Karpas-422 (cell line): ENCODE results near the gene ITGAL. TPM values are rescaled to one million over a fixed set of nuclear protein-coding genes. Genes with fewer than 3 reads are reported as not detected.

Experiments used
- DNase-seq: peaks from one replicate; pipeline ENCODE4 v3.0.0-alpha.2; 2015
- H2AFZ ChIP-seq: fragments of 200-600 bp; sonication (generic); 2 replicates; pipeline ENCODE4 v1.6.1; 2014; ENCODE audit warnings: antibody characterized with exemption, low read length, mixed read lengths
- H3K27ac ChIP-seq: fragments of 200-600 bp; sonication (generic); 2 replicates; pipeline ENCODE4 v1.5.1; 2014; ENCODE audit warnings: mild to moderate bottlenecking, low read length, moderate library complexity
- H3K27me3 ChIP-seq: fragments of 200-600 bp; sonication (generic); 2 replicates; pipeline ENCODE4 v1.6.1; 2014; ENCODE audit warnings: low read length, mixed read lengths
- H3K36me3 ChIP-seq: fragments of 200-600 bp; sonication (generic); 2 replicates; pipeline ENCODE4 v1.6.1; 2014; ENCODE audit warnings: low read length, mixed read lengths; ENCODE audit not compliant: insufficient read depth
- H3K4me1 ChIP-seq: fragments of 200-600 bp; sonication (generic); 2 replicates; pipeline ENCODE4 v1.6.1; 2014; ENCODE audit warnings: mild to moderate bottlenecking, low read length, mixed read lengths
- H3K4me2 ChIP-seq: fragments of 200-600 bp; sonication (generic); 2 replicates; pipeline ENCODE4 v1.6.1; 2014; ENCODE audit warnings: low read length, low read depth, mild to moderate bottlenecking; ENCODE audit not compliant: poor library complexity, severe bottlenecking
- H3K4me3 ChIP-seq: fragments of 200-600 bp; sonication (generic); 2 replicates; pipeline ENCODE4 v1.5.1; 2014; ENCODE audit warnings: mild to moderate bottlenecking, antibody characterized with exemption, low read length, mixed read lengths
- H3K79me2 ChIP-seq: fragments of 200-600 bp; sonication (generic); 2 replicates; pipeline ENCODE4 v1.6.1; 2014; ENCODE audit warnings: mild to moderate bottlenecking, low read length, mixed read lengths
- H3K9ac ChIP-seq: fragments of 200-600 bp; sonication (generic); 2 replicates; pipeline ENCODE4 v1.6.0; 2014; ENCODE audit warnings: low read length
- H3K9me2 ChIP-seq: fragments of 200-600 bp; sonication (generic), shearing (Covaris generic); replicated peaks from 2 replicates; pipeline ENCODE4 v1.6.0; 2014; ENCODE audit warnings: mild to moderate bottlenecking, low read length, moderate library complexity; ENCODE audit not compliant: insufficient read depth
- H3K9me3 ChIP-seq: fragments of 300-700, 200-600 bp; sonication (generic); 2 replicates; pipeline ENCODE4 v1.6.1; 2014; ENCODE audit warnings: low read length, mixed read lengths
- H4K20me1 ChIP-seq: fragments of 200-600 bp; sonication (generic); 2 replicates; pipeline ENCODE4 v1.6.1; 2014; ENCODE audit warnings: mild to moderate bottlenecking, antibody characterized with exemption, low read length, low read depth; ENCODE audit not compliant: insufficient read depth
- total RNA-seq: library from RNA; depleted of rRNA; stranded (reverse); fragments of >200 nt; shearing (Covaris generic); gene quantifications from 2 replicates; pipeline ENCODE4 v1.2.3, GENCODE V29; 2014; ENCODE audit warnings: low replicate concordance; rRNA removed

The ITGAL gene
- 0.07 and 0.51 TPM in 2 replicates for total RNA-seq

- H3K79me2 ChIP-seq: no peaks in the 10 kb centered on the region
- H4K20me1 ChIP-seq: no peaks in the 10 kb centered on the region
- no peak within 1 kb of the TSS for H2AFZ ChIP-seq
- DNase-seq: peak; percentile 58
- H3K4me1 ChIP-seq: peaks cover 33% of the 10 kb centered on the region
- no peaks in the 10 kb centered on the region for H3K27me3 ChIP-seq
- H3K9ac ChIP-seq: no peak within 1 kb of the TSS
- H3K9me3 ChIP-seq: no peaks in the 10 kb centered on the region
- H3K4me3 ChIP-seq: no peak within 1 kb of the TSS
- H3K9me2 ChIP-seq: no peaks in the 10 kb centered on the region
- no peaks in the 10 kb centered on the region for H3K36me3 ChIP-seq
- peak within 1 kb of the TSS; percentile 60 for H3K4me2 ChIP-seq
- H3K27ac ChIP-seq: no peak within 1 kb of the TSS
These were observed at the start of gene ITGAL for GRCh38 chr16:30472328-30472942. Gene ITGAL (plus strand): TSS chr16:30472742. CDS start chr16:30472838, 96 bp downstream.

DNA sequence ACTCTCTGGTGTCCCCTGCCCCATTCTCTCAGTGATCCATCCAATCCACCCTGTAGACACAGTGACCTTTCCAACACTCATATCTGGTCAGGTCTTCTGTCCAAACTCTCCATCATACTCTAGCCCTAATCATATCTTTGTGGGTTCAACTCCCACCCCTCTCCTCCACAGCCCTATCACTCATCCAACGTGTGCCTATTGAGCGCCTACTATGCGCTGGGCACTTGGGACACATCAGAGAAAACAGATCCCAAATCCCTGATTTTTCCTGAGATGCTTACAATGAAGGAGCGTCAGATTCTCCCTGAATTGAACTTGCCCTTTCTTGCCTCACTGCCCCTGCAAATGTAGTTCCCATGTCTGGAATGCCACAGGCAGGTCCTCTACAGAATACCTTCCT is 44.5 kb upstream of the ITGAL start:
- peaks cover 19% of the 10 kb centered on the region for H3K4me1 ChIP-seq
- no peaks in the 10 kb centered on the region for H3K9me3 ChIP-seq
- no peaks in the 10 kb centered on the region for H3K27me3 ChIP-seq
- no peak overlapping the region for H3K4me3 ChIP-seq
- DNase-seq: no peak
- peaks cover 35% of the 10 kb centered on the region for H3K79me2 ChIP-seq
- no peak overlapping the region for H2AFZ ChIP-seq
- peak overlapping the region; percentile 83 for H3K4me2 ChIP-seq
- H4K20me1 ChIP-seq: 0 out of 2 replicates have a peak, but pooled peaks cover 3% of the 10 kb centered on the region
- peaks cover 23% of the 10 kb centered on the region for H3K36me3 ChIP-seq
- no peak overlapping the region for H3K27ac ChIP-seq
- H3K9ac ChIP-seq: no peak overlapping the region
- no peaks in the 10 kb centered on the region for H3K9me2 ChIP-seq

- Histone ChIP-seq H3K9me3 (no peaks in the 10 kb centered on the region), H3K27ac (peak overlapping the region; percentile 68), H3K9ac (peak overlapping the region; percentile 79), H3K4me3 (peak overlapping the region; percentile 81), H3K9me2 (no peaks in the 10 kb centered on the region), H2AFZ (no peak overlapping the region; the same call in 1 of the 2 replicates), H3K79me2 (peaks cover 32% of the 10 kb centered on the region), H3K36me3 (peaks cover 14% of the 10 kb centered on the region), H3K27me3 (no peaks in the 10 kb centered on the region), H4K20me1 (0 out of 2 replicates have a peak, but pooled peaks cover 3% of the 10 kb centered on the region), H3K4me2 (peak overlapping the region; percentile 83), H3K4me1 (peaks cover 19% of the 10 kb centered on the region)
- no peak for DNase-seq
These were observed 43.2 kb upstream of the ITGAL start for GRCh38 chr16:30429418-30429677.

- Histone ChIP-seq H3K4me1 (peaks cover 19% of the 10 kb centered on the region), H4K20me1 (0 out of 2 replicates have a peak, but pooled peaks cover 3% of the 10 kb centered on the region), H3K9ac (peak within 1 kb of the TSS; percentile 79), H3K36me3 (peaks cover 14% of the 10 kb centered on the region), H3K27ac (peak within 1 kb of the TSS; percentile 68), H2AFZ (peak within 1 kb of the TSS; percentile 96), H3K9me2 (no peaks in the 10 kb centered on the region), H3K4me3 (peak within 1 kb of the TSS; percentile 81), H3K27me3 (no peaks in the 10 kb centered on the region), H3K4me2 (peak within 1 kb of the TSS; percentile 83), H3K9me3 (no peaks in the 10 kb centered on the region), H3K79me2 (peaks cover 32% of the 10 kb centered on the region)
- peak; percentile 100 for DNase-seq
These were observed 42.7 kb upstream of the ITGAL start, which contains the start of gene DCTPP1 for GRCh38 chr16:30429678-30430427. Gene DCTPP1 (minus strand): TSS chr16:30430030. CDS start chr16:30429980, 50 bp downstream.

GRCh38 chr16:30430428-30430970 is 42.0 kb upstream of the ITGAL start:
- H3K27me3 ChIP-seq: no peaks in the 10 kb centered on the region
- H2AFZ ChIP-seq: peak overlapping the region; percentile 96
- peaks cover 32% of the 10 kb centered on the region for H3K79me2 ChIP-seq
- H3K9me3 ChIP-seq: no peaks in the 10 kb centered on the region
- H3K4me2 ChIP-seq: peak overlapping the region; percentile 55
- peak overlapping the region; percentile 49 for H3K9ac ChIP-seq
- DNase-seq: no peak
- H3K4me3 ChIP-seq: peak overlapping the region; percentile 53; the same call in 1 of the 2 replicates
- H4K20me1 ChIP-seq: 0 out of 2 replicates have a peak, but pooled peaks cover 3% of the 10 kb centered on the region
- peaks cover 14% of the 10 kb centered on the region for H3K36me3 ChIP-seq
- no peak overlapping the region; the same call in 1 of the 2 replicates for H3K27ac ChIP-seq
- no peaks in the 10 kb centered on the region for H3K9me2 ChIP-seq
- H3K4me1 ChIP-seq: peaks cover 19% of the 10 kb centered on the region

DNA sequence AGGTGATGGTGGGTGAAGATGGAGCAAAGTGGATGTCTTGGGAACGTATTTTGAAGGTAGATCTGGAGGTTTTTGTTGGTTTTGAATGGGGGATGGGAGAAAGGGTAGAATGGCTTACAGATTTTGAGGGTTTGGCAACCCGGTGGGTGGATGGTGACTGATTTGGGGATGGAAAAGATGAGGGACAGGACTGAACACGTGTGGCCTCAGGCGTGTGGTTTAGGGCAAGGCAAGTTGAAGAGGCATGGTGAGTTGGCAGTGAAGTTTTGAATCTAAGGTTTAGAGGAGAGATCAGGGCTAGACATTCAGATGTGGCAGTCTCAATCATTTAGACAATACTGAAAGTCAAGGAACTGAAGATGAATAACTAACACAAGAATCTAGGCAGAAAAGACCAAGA is 37.7 kb upstream of the ITGAL start:
- Histone ChIP-seq H3K27ac (no peak overlapping the region), H3K9me2 (no peaks in the 10 kb centered on the region), H3K9me3 (no peaks in the 10 kb centered on the region), H3K36me3 (no peaks in the 10 kb centered on the region), H3K79me2 (peaks cover under 1% of the 10 kb centered on the region), H3K4me3 (no peak overlapping the region), H3K9ac (no peak overlapping the region), H3K27me3 (no peaks in the 10 kb centered on the region), H4K20me1 (no peaks in the 10 kb centered on the region), H2AFZ (no peak overlapping the region), H3K4me1 (peaks cover 16% of the 10 kb centered on the region), H3K4me2 (no peak overlapping the region)
- DNase-seq: no peak

GRCh38 chr16:30437511-30438046 is 35.0 kb upstream of the ITGAL start:
- Histone ChIP-seq H3K4me1 (peaks cover 16% of the 10 kb centered on the region), H3K4me3 (no peak overlapping the region), H3K9me2 (no peaks in the 10 kb centered on the region), H2AFZ (no peak overlapping the region), H3K79me2 (no peaks in the 10 kb centered on the region), H4K20me1 (no peaks in the 10 kb centered on the region), H3K27ac (no peak overlapping the region), H3K27me3 (no peaks in the 10 kb centered on the region), H3K36me3 (no peaks in the 10 kb centered on the region), H3K4me2 (no peak overlapping the region), H3K9me3 (no peaks in the 10 kb centered on the region), H3K9ac (no peak overlapping the region)
- DNase-seq: no peak

- Histone ChIP-seq H4K20me1 (peaks cover 7% of the 10 kb centered on the region; the same call in 1 of the 2 replicates), H3K4me1 (peaks cover 20% of the 10 kb centered on the region), H3K9me3 (no peaks in the 10 kb centered on the region), H3K36me3 (peaks cover 6% of the 10 kb centered on the region; the same call in 1 of the 2 replicates), H3K9me2 (no peaks in the 10 kb centered on the region), H3K9ac (no peak overlapping the region), H3K27ac (no peak overlapping the region), H2AFZ (no peak overlapping the region), H3K79me2 (peaks cover 5% of the 10 kb centered on the region; the same call in 1 of the 2 replicates), H3K27me3 (no peaks in the 10 kb centered on the region), H3K4me3 (no peak overlapping the region), H3K4me2 (no peak overlapping the region)
- DNase-seq: no peak
These were observed 33.7 kb upstream of the ITGAL start for GRCh38 chr16:30438835-30439234.
